H9 (cell line): Measurements from ENCODE around the gene RGP1. TPM values are rescaled to one million over a fixed set of nuclear protein-coding genes. Genes with fewer than 3 reads are reported as not detected.

Experiments used
- DNase-seq: peaks from one replicate; pipeline ENCODE4 v3.0.0-alpha.2; 2017
- H2AFZ ChIP-seq: one replicate; pipeline ENCODE4 v1.6.1; 2013; ENCODE audit warnings: mild to moderate bottlenecking, low read length, control low read depth, moderate library complexity
- H2AK5ac ChIP-seq: 2 replicates; pipeline ENCODE4 v1.6.1; 2013; ENCODE audit warnings: low read length, control low read depth, mixed read lengths; ENCODE audit not compliant: insufficient read length
- H2BK120ac ChIP-seq: one replicate; pipeline ENCODE4 v1.6.1; 2013; ENCODE audit warnings: low read depth, mild to moderate bottlenecking, low read length, control low read depth, inconsistent platforms; ENCODE audit not compliant: poor library complexity, severe bottlenecking
- H2BK12ac ChIP-seq: 2 replicates; pipeline ENCODE4 v1.6.1; 2013; ENCODE audit warnings: low read length, control low read depth, mixed read lengths, low read depth; ENCODE audit not compliant: insufficient read length
- H2BK15ac ChIP-seq: 2 replicates; pipeline ENCODE4 v1.6.1; 2013; ENCODE audit warnings: low read depth, low read length, control low read depth
- H2BK20ac ChIP-seq: one replicate; pipeline ENCODE4 v1.6.1; 2013; ENCODE audit warnings: low read depth, mild to moderate bottlenecking, low read length, control low read depth, inconsistent platforms; ENCODE audit not compliant: poor library complexity, severe bottlenecking
- H2BK5ac ChIP-seq: 2 replicates; pipeline ENCODE4 v1.6.1; 2013; ENCODE audit warnings: low read length, control low read depth, mixed read lengths; ENCODE audit not compliant: insufficient read length
- H3K14ac ChIP-seq: 2 replicates; pipeline ENCODE4 v1.6.1; 2013; ENCODE audit warnings: low read length, control low read depth; ENCODE audit not compliant: insufficient read depth
- H3K18ac ChIP-seq: 2 replicates; pipeline ENCODE4 v1.6.1; 2013; ENCODE audit warnings: low read depth, mild to moderate bottlenecking, mixed read lengths, low read length, control low read depth; ENCODE audit not compliant: insufficient read length
- H3K23ac ChIP-seq: 2 replicates; pipeline ENCODE4 v1.6.1; 2013; ENCODE audit warnings: low read length, control low read depth, mixed read lengths, low read depth; ENCODE audit not compliant: insufficient read length
- H3K23me2 ChIP-seq: 2 replicates; pipeline ENCODE4 v1.6.1; 2013; ENCODE audit warnings: low read depth, mild to moderate bottlenecking, mixed read lengths, low read length, control low read depth; ENCODE audit not compliant: insufficient read length, poor library complexity, severe bottlenecking
- H3K27ac ChIP-seq: 2 replicates; pipeline ENCODE4 v1.5.1; 2013; ENCODE audit warnings: low read length, control low read depth, mixed read lengths, low read depth; ENCODE audit not compliant: insufficient read length
- H3K27me3 ChIP-seq: 2 replicates; pipeline ENCODE4 v1.6.1; 2013; ENCODE audit warnings: low read length, control low read depth, inconsistent platforms; ENCODE audit not compliant: insufficient read depth
- H3K4ac ChIP-seq: 2 replicates; pipeline ENCODE4 v1.6.1; 2013; ENCODE audit warnings: low read depth, mild to moderate bottlenecking, control low read depth, inconsistent platforms, low read length, moderate library complexity
- H3K4me1 ChIP-seq: 2 replicates; pipeline ENCODE4 v1.6.1; 2013; ENCODE audit warnings: low read length, control low read depth, inconsistent platforms; ENCODE audit not compliant: insufficient read depth
- H3K4me2 ChIP-seq: 2 replicates; pipeline ENCODE4 v1.6.1; 2013; ENCODE audit warnings: low read length, control low read depth, mixed read lengths; ENCODE audit not compliant: insufficient read length, insufficient read depth
- H3K56ac ChIP-seq: 2 replicates; pipeline ENCODE4 v1.6.1; 2013; ENCODE audit warnings: low read depth, mild to moderate bottlenecking, mixed read lengths, low read length, control low read depth; ENCODE audit not compliant: insufficient read length
- H3K79me1 ChIP-seq: 2 replicates; pipeline ENCODE4 v1.6.1; 2013; ENCODE audit warnings: low read depth, mild to moderate bottlenecking, moderate library complexity, low read length, control low read depth, inconsistent platforms; ENCODE audit not compliant: insufficient read depth, poor library complexity, severe bottlenecking
- H3K79me2 ChIP-seq: 2 replicates; pipeline ENCODE4 v1.6.1; 2013; ENCODE audit warnings: low read length, control low read depth, inconsistent platforms; ENCODE audit not compliant: insufficient read depth
- H3K9ac ChIP-seq: 2 replicates; pipeline ENCODE4 v1.6.1; 2013; ENCODE audit warnings: low read length, control low read depth, mixed read lengths; ENCODE audit not compliant: insufficient read length; ENCODE audit errors: extremely low read depth
- H3K9me3 ChIP-seq: one replicate; pipeline ENCODE4 v1.6.1; 2013; ENCODE audit warnings: low read depth, low read length, inconsistent platforms; ENCODE audit not compliant: control insufficient read depth
- H3T11ph ChIP-seq: one replicate; pipeline ENCODE4 v1.6.1; 2013; ENCODE audit warnings: mild to moderate bottlenecking, low read length, control low read depth, inconsistent platforms
- H4K20me1 ChIP-seq: one replicate; pipeline ENCODE4 v1.6.1; 2013; ENCODE audit not compliant: control insufficient read depth, insufficient read length, insufficient read depth
- H4K5ac ChIP-seq: 2 replicates; pipeline ENCODE4 v1.6.1; 2013; ENCODE audit warnings: low read depth, mild to moderate bottlenecking, mixed read lengths, low read length, control low read depth; ENCODE audit not compliant: insufficient read length
- H4K8ac ChIP-seq: replicated peaks from 2 replicates; pipeline ENCODE4 v1.6.1; 2013; ENCODE audit warnings: low read length, control low read depth, mixed read lengths, low read depth; ENCODE audit not compliant: insufficient read length
- H4K91ac ChIP-seq: 2 replicates; pipeline ENCODE4 v1.6.1; 2013; ENCODE audit warnings: low read depth, mild to moderate bottlenecking, moderate library complexity, mixed read lengths, low read length, control low read depth; ENCODE audit not compliant: insufficient read length
- H3K27ac Mint-ChIP-seq, 3 experiments: 2 replicates in 2 of 3; 3 replicates in 1 of 3; pipeline ENCODE4 v1.8.0; 2020 to 2021; ENCODE audit warnings: mixed read lengths in 3 of 3, mild to moderate bottlenecking in 1 of 3, moderate library complexity in 1 of 3
- H3K27me3 Mint-ChIP-seq: 2 replicates; pipeline ENCODE4 v1.8.0; 2021; ENCODE audit warnings: low read depth, mild to moderate bottlenecking, moderate library complexity, mixed read lengths
- H3K36me3 Mint-ChIP-seq, 3 experiments: 2 replicates in 2 of 3; 3 replicates in 1 of 3; pipeline ENCODE4 v1.8.0; 2020 to 2021; ENCODE audit warnings: low read depth in 3 of 3, mixed read lengths in 3 of 3; ENCODE audit not compliant: insufficient read depth in 1 of 3
- H3K4me1 Mint-ChIP-seq, 2 experiments: 2 replicates each; pipeline ENCODE4 v1.8.0; 2020; ENCODE audit warnings: mixed read lengths in 2 of 2
- H3K4me3 Mint-ChIP-seq, 2 experiments: 2 replicates in 1 of 2; 3 replicates in 1 of 2; pipeline ENCODE4 v1.8.0; 2020 to 2021; ENCODE audit warnings: mild to moderate bottlenecking in 2 of 2, mixed read lengths in 2 of 2, moderate library complexity in 1 of 2
- H3K9me3 Mint-ChIP-seq, 2 experiments: 2 replicates in 1 of 2; 3 replicates in 1 of 2; pipeline ENCODE4 v1.8.0; 2020; ENCODE audit warnings: mild to moderate bottlenecking in 2 of 2, mixed read lengths in 2 of 2, moderate library complexity in 1 of 2
- CTCF ChIP-seq: fragments of 200-600 bp; sonication (generic); conservative IDR thresholded peaks from 3 replicates; pipeline ENCODE4 v1.8.0; 2021; ENCODE audit warnings: antibody characterized with exemption, mild to moderate bottlenecking
- WGBS: extraction: QIAGEN DNeasy Blood & Tissue Kit; methylation state at CpG from one replicate; pipeline ENCODE4 v1.1.7; 2013; ENCODE audit warnings: missing lambda C conversion rate, low lambda C conversion rate, mixed read lengths; ENCODE audit not compliant: insufficient read length; ENCODE audit errors: extremely low coverage; 5-methylcytosine and 5-hydroxymethylcytosine counted together
- total RNA-seq: library from RNA; stranded (reverse); gene quantifications from 2 replicates; pipeline ENCODE4 v1.2.1, GENCODE V29; 2021

Gene RGP1
- total RNA-seq, 1 experiment from 2014 or later, result 25.7 TPM

DNA sequence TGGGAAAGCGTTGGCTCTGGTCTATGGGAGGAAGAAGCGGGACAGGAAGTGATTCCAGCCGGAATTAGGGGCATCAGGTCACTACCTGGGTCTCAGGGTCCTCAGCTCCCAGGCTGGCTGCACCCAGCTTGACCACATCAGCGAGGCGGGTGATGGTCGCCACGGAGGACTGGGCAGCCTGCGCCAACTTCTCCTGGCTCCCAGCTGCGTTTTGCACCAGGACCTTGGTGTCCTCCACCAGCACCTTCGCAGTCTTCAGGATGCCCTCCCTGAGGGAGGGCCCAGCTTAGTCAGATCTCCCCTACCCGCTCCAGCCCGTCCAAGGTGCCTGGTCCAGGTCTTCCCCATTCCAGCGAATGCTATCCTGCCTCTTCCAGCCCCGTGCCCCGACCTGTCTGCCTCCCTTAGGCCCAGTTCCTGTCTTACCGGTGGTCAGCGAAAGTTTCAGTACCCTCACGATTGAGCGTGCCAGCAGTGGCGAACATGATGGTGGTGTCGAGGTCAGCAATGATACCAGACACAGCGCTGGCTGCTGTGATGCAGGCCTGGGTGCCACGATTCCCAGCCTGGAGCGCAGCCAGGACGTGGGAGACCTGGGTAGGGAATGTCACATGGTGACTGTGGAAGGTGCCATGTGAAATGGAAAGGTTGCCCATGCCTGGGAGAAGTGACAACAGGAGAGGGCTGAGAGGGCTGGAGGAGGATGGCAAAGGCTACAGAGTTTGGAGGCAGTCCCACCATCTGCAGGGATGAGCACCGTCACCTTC, 45.0 kb upstream of the RGP1 start:
- WGBS, result no CpG with 5 or more reads among the region's 26 CpGs

More for the DNA sequence above, 45.0 kb upstream of the RGP1 start:
- Histone ChIP-seq H3K14ac (no peak overlapping the region), H4K91ac (no peak overlapping the region), H4K8ac (no peak overlapping the region), H3K56ac (no peak overlapping the region), H3K9me3 (no peaks in the 10 kb centered on the region), H2AFZ (no peak overlapping the region), H3K4me1 (no peaks in the 10 kb centered on the region), H3K9ac (no peak overlapping the region), H3K4me2 (no peak overlapping the region), H3K27ac (no peak overlapping the region), H3K23me2 (no peaks in the 10 kb centered on the region), H2BK120ac (no peak overlapping the region), H4K5ac (no peak overlapping the region), H2BK12ac (no peak overlapping the region), H3K23ac (no peak overlapping the region), H2BK15ac (no peak overlapping the region), H3K79me2 (no peaks in the 10 kb centered on the region), H2AK5ac (no peak overlapping the region), H3K4ac (no peak overlapping the region), H3K18ac (no peak overlapping the region), H4K20me1 (no peaks in the 10 kb centered on the region), H2BK5ac (no peak overlapping the region), H3K27me3 (no peaks in the 10 kb centered on the region), H3K79me1 (no peaks in the 10 kb centered on the region), H2BK20ac (no peak overlapping the region), H3T11ph (no peak overlapping the region)
- no peak overlapping the region for H3K4me3 Mint-ChIP-seq
- peaks cover 0 to 49% (median 40%) of the 10 kb centered on the region in 3 experiments for H3K36me3 Mint-ChIP-seq
- H3K9me3 Mint-ChIP-seq, result no peaks in the 10 kb centered on the region
- H3K27me3 Mint-ChIP-seq, result no peaks in the 10 kb centered on the region
- TF ChIP-seq CTCF, result no peak
- DNase-seq, result no peak
- no peaks in the 10 kb centered on the region for H3K4me1 Mint-ChIP-seq
- no peak overlapping the region for H3K27ac Mint-ChIP-seq
